ENCODE results near the gene LBHD2. TPM values are rescaled to one million over a fixed set of nuclear protein-coding genes. Genes with fewer than 3 reads are reported as not detected.
A peak's percentile ranks its signal among the peaks of the same experiment; 100 is the strongest.

Gene LBHD2
- total and polyA plus RNA-seq, 2 of the 13 experiments (the other 11 are each of a cell fraction or from before 2014, with no cell fraction given): 0.67 to 1.00 TPM

GRCh38 chr14:103097994-103098957 is 14.3 kb downstream of the LBHD2 start (continued):
- TF ChIP-seq ATM (IDR thresholded peaks at IDR 0.05; ENCODE audit: borderline replicate concordance): no peak
- TF ChIP-seq ZNF326 (CRISPR knock-in tag; IDR thresholded peaks at IDR 0.05; ENCODE audit: borderline replicate concordance): no peak
- TF ChIP-seq ZNF577 (CRISPR knock-in tag; IDR thresholded peaks at IDR 0.05; ENCODE audit: borderline replicate concordance, low read depth): no peak
- TF ChIP-seq SIX4 (CRISPR knock-in tag; IDR thresholded peaks at IDR 0.05): no peak
- TF ChIP-seq TOPORS (CRISPR knock-in tag; IDR thresholded peaks at IDR 0.05): no peak
- TF ChIP-seq YEATS2 (CRISPR knock-in tag; IDR thresholded peaks at IDR 0.05; ENCODE audit: borderline replicate concordance): no peak
- TF ChIP-seq ZNF17 (CRISPR knock-in tag; IDR thresholded peaks at IDR 0.05): no peak
- 0 out of 2 replicates have a peak, but pooled peaks have one; percentile 47 for TF ChIP-seq ZBTB7A (CRISPR knock-in tag; IDR thresholded peaks at IDR 0.05)
- no peak for TF ChIP-seq ZNF350 (CRISPR knock-in tag; IDR thresholded peaks at IDR 0.05; ENCODE audit: borderline replicate concordance, low read depth)
- no peak for TF ChIP-seq ZNF331 (CRISPR knock-in tag; IDR thresholded peaks at IDR 0.05)
- TF ChIP-seq SALL1 (CRISPR knock-in tag; IDR thresholded peaks at IDR 0.05): no peak
- no peak for TF ChIP-seq TBL1XR1 (IDR thresholded peaks at IDR 0.05; ENCODE audit: borderline replicate concordance, low read length, partially characterized antibody)
- 0 out of 2 replicates have a peak, but pooled peaks have one; percentile 20 for TF ChIP-seq ZMYM2 (CRISPR knock-in tag; IDR thresholded peaks at IDR 0.05)
- TF ChIP-seq ZNF609 (CRISPR knock-in tag; IDR thresholded peaks at IDR 0.05; ENCODE audit: borderline replicate concordance): no peak
- TF ChIP-seq SRSF1 (optimal IDR thresholded peaks at IDR 0.05; ENCODE audit: low read depth, low read length): peak; percentile 66
- no peak for TF ChIP-seq PLSCR1 (CRISPR knock-in tag; IDR thresholded peaks at IDR 0.05; ENCODE audit: borderline replicate concordance)
- no peak for TF ChIP-seq ZNF234 (CRISPR knock-in tag; conservative IDR thresholded peaks at IDR 0.05)
- no peak for TF ChIP-seq NKX3-1 (CRISPR knock-in tag; IDR thresholded peaks at IDR 0.05)
- no peak for TF ChIP-seq ZNF367 (CRISPR knock-in tag; IDR thresholded peaks at IDR 0.05; ENCODE audit: borderline replicate concordance)
- no peak for TF ChIP-seq GPBP1L1 (CRISPR knock-in tag; IDR thresholded peaks at IDR 0.05)
